Epithelial cell of esophagus (primary cell): ENCODE data around the gene CCDC136.

Source experiments
- DNase-seq: peaks from one replicate; pipeline ENCODE4 v3.0.0; 2010; ENCODE audit warnings: low read depth
- H3K4me3 ChIP-seq: 2 replicates; pipeline ENCODE4 v1.5.1; 2011; ENCODE audit warnings: mild to moderate bottlenecking, low read length, control low read depth
- CTCF ChIP-seq: IDR thresholded peaks from 2 replicates; pipeline ENCODE4 v1.5.1; 2011; ENCODE audit warnings: low read depth, mild to moderate bottlenecking, low read length, control low read depth, inconsistent platforms; ENCODE audit not compliant: insufficient read depth; ENCODE audit errors: missing control alignments

CCDC136 gene

DNA sequence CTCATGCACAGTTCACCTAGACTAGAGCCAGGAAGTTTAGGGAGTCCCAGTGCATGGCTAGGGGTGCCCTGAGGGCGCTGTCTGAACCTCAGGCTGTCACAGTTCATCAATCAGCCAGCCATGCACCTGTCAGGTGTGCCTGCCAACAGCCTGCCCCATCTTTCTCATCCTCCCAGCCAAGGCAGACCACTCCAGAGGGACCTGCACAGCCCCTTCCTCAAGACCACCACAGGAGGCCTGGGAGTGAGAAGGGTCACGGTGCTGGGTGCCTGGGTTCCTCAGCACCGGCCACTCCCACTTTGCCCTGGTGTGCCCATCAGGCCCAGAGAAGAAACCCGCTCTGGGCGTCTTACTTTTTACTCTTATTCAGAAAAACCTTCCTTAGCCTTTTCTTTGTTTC, 79.3 kb downstream of the CCDC136 start:
- TF ChIP-seq CTCF: no peak
- no peak for DNase-seq
- H3K4me3 ChIP-seq: no peak overlapping the region
